ENCODE data around the gene THSD1. TPM values are rescaled to one million over a fixed set of nuclear protein-coding genes. Genes with fewer than 3 reads are reported as not detected.

Gene THSD1
- total RNA-seq, 1 experiment from 2014 or later = 0.39 TPM

DNA sequence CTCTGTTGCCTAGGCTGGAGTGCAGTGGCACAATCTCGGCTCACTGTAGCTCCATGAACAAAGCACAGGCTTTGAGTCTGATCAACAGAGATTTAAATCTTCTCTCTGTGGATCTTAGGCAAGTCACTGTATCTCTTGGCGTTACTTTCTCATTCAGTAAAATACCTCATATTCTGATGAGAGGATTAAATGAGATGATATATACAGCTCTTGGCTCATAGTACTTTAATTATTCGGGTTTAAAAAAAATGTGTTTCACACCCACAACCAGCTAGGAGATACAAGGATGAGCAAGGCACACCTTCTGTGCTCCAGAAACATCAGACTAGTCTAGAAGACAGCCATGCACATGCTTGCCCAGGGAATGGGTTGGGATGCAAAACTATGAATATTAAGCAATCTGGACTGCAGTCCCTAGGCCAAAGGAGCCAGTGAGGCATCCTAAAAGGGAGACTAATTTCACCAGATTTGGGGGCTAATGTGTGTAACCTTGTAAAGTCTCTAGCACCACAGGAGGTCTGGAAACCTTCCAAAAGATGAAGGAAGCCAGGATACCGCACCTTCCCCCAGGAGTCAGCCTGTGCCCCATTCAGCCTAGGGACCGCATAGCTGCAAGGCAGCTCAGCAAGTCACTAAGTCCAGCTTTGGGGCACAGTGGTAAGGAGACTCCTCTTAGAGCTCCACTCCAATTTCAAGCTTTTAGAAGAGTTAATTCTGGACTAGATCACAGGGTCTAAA is 42.0 kb upstream of the THSD1 start (continued):
- no peak for TF ChIP-seq ARID4B (CRISPR knock-in tag; IDR thresholded peaks at IDR 0.05; ENCODE audit: borderline replicate concordance)

DNA sequence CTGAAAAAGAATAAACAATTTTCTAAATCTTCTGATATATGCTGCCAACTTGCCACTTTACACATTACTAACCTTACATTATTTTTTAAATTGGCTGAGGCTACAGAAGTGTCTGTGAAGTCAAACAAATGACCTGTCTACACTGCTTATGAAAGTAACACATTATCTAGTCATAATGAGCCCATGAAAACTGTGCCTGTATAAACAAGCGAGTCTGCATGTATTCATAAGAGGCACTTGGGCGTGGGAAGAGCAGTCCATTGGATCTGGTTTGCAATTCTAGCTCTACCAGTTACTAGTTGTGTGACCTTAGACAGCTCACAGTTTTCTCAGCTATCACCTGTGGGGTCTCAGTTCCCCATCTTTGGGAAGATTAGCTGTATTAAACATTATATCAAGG is 41.4 kb upstream of the THSD1 start:
- POLR2A ChIA-PET = no interaction called here
- ATAC-seq = no peak
- no peak overlapping the region for H3K27ac Mint-ChIP-seq
- TF ChIP-seq SOX15 (CRISPR knock-in tag; IDR thresholded peaks at IDR 0.05) (no peak), MAX (CRISPR knock-in tag; IDR thresholded peaks at IDR 0.05) (no peak), MYBL2 (CRISPR knock-in tag; IDR thresholded peaks at IDR 0.05) (no peak), ZNF671 (CRISPR knock-in tag; IDR thresholded peaks at IDR 0.05) (no peak), TEAD4 (CRISPR knock-in tag; IDR thresholded peaks at IDR 0.05) (no peak), IRF1 (CRISPR knock-in tag; IDR thresholded peaks at IDR 0.05) (no peak), GABPB1 (CRISPR knock-in tag; IDR thresholded peaks at IDR 0.05) (no peak), FOXP1 (CRISPR knock-in tag; IDR thresholded peaks at IDR 0.05; ENCODE audit: borderline replicate concordance) (no peak), NR3C1 (CRISPR knock-in tag; conservative IDR thresholded peaks at IDR 0.05; ENCODE audit: low read depth) (no peak), ZNF317 (CRISPR knock-in tag; IDR thresholded peaks at IDR 0.05; ENCODE audit: borderline replicate concordance, low read depth) (no peak), ZNF512 (CRISPR knock-in tag; IDR thresholded peaks at IDR 0.05; ENCODE audit: borderline replicate concordance) (no peak), PRRX2 (CRISPR knock-in tag; IDR thresholded peaks at IDR 0.05) (no peak), ZNF532 (CRISPR knock-in tag; IDR thresholded peaks at IDR 0.05; ENCODE audit: borderline replicate concordance) (no peak)
- TF ChIP-seq, protein P1, sequence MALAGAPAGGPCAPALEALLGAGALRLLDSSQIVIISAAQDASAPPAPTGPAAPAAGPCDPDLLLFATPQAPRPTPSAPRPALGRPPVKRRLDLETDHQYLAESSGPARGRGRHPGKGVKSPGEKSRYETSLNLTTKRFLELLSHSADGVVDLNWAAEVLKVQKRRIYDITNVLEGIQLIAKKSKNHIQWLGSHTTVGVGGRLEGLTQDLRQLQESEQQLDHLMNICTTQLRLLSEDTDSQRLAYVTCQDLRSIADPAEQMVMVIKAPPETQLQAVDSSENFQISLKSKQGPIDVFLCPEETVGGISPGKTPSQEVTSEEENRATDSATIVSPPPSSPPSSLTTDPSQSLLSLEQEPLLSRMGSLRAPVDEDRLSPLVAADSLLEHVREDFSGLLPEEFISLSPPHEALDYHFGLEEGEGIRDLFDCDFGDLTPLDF (CRISPR knock-in tag; IDR thresholded peaks at IDR 0.05) = no peak
- TF ChIP-seq, protein P2, sequence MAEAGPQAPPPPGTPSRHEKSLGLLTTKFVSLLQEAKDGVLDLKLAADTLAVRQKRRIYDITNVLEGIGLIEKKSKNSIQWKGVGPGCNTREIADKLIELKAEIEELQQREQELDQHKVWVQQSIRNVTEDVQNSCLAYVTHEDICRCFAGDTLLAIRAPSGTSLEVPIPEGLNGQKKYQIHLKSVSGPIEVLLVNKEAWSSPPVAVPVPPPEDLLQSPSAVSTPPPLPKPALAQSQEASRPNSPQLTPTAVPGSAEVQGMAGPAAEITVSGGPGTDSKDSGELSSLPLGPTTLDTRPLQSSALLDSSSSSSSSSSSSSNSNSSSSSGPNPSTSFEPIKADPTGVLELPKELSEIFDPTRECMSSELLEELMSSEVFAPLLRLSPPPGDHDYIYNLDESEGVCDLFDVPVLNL (CRISPR knock-in tag; IDR thresholded peaks at IDR 0.05; ENCODE audit: borderline replicate concordance, low read depth) = no peak
- TF ChIP-seq, protein P3, sequence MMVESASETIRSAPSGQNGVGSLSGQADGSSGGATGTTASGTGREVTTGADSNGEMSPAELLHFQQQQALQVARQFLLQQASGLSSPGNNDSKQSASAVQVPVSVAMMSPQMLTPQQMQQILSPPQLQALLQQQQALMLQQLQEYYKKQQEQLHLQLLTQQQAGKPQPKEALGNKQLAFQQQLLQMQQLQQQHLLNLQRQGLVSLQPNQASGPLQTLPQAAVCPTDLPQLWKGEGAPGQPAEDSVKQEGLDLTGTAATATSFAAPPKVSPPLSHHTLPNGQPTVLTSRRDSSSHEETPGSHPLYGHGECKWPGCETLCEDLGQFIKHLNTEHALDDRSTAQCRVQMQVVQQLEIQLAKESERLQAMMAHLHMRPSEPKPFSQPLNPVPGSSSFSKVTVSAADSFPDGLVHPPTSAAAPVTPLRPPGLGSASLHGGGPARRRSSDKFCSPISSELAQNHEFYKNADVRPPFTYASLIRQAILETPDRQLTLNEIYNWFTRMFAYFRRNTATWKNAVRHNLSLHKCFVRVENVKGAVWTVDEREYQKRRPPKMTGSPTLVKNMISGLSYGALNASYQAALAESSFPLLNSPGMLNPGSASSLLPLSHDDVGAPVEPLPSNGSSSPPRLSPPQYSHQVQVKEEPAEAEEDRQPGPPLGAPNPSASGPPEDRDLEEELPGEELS (CRISPR knock-in tag; IDR thresholded peaks at IDR 0.05) = no peak
- TF ChIP-seq, protein P4, sequence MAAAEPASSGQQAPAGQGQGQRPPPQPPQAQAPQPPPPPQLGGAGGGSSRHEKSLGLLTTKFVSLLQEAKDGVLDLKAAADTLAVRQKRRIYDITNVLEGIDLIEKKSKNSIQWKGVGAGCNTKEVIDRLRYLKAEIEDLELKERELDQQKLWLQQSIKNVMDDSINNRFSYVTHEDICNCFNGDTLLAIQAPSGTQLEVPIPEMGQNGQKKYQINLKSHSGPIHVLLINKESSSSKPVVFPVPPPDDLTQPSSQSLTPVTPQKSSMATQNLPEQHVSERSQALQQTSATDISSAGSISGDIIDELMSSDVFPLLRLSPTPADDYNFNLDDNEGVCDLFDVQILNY (CRISPR knock-in tag; IDR thresholded peaks at IDR 0.05) = no peak

More for the DNA sequence above, 41.4 kb upstream of the THSD1 start:
- H3K27me3 Mint-ChIP-seq (ENCODE audit: low read depth) = no peaks in the 10 kb centered on the region; the same call in 1 of the 2 replicates
- H3K4me3 Mint-ChIP-seq = no peak overlapping the region
- H3K36me3 Mint-ChIP-seq = no peaks in the 10 kb centered on the region
- CTCF ChIA-PET = no interaction called here
- peaks cover 13% of the 10 kb centered on the region for H3K4me1 Mint-ChIP-seq
- no peaks in the 10 kb centered on the region for H3K9me3 Mint-ChIP-seq
- no peak for DNase-seq (ENCODE audit: low spot score)
